B cell (primary cell): ENCODE results near the gene ASB8. TPM values are rescaled to one million over a fixed set of nuclear protein-coding genes. Genes with fewer than 3 reads are reported as not detected.

ENCODE experiments used
- ATAC-seq: fragments of 200-7000 bp; cut with Tn5 transposase; one replicate; pipeline ENCODE4 v1.10.0; 2021; ENCODE audit warnings: low read depth, mild to moderate bottlenecking, moderate number of reproducible peaks, moderate library complexity
- CTCF ChIA-PET: fragments of 350-600 bp; sonication (Branson Sonifier 250); formaldehyde crosslinking; loops from one replicate; lab custom pipeline; 2021; ENCODE audit warnings: antibody characterized with exemption, inconsistent platforms; lab: Charles Lee
- POLR2A ChIA-PET: fragments of 350-600 bp; sonication (Branson Sonifier 250); formaldehyde crosslinking; loops from one replicate; lab custom pipeline; 2021; ENCODE audit warnings: antibody characterized with exemption; lab: Charles Lee
- DNase-seq: peaks from one replicate; pipeline ENCODE4 v3.0.0; 2013
- H2AFZ ChIP-seq: 2 replicates; pipeline ENCODE4 v1.6.1; 2012; ENCODE audit warnings: mild to moderate bottlenecking, low read depth, low read length; ENCODE audit not compliant: insufficient read depth, poor library complexity, severe bottlenecking
- H3K27ac ChIP-seq, 2 donors: 1 replicate in 1 of 2; 2 replicates in 1 of 2; pipeline ENCODE4 v1.5.1; 2012 to 2013; ENCODE audit warnings: low read length in 2 of 2, mild to moderate bottlenecking in 2 of 2, moderate library complexity in 1 of 2
- H3K27me3 ChIP-seq, 4 experiments: fragments of 200-600 bp in 1 of 4; sonication (generic) in 1 of 4; replicated peaks in 1 of 4; 1 replicate in 2 of 4; 2 replicates in 2 of 4; pipeline versions ENCODE4 v1.6.1 to v1.7.0; 2013 to 2016; ENCODE audit warnings: low read length in 3 of 4, mild to moderate bottlenecking in 2 of 4, mixed read lengths in 1 of 4, moderate library complexity in 1 of 4; ENCODE audit not compliant: insufficient read depth in 4 of 4, control insufficient read depth in 3 of 4; ENCODE audit errors: control extremely low read depth in 1 of 4
- H3K36me3 ChIP-seq, 2 experiments: replicated peaks in 1 of 2; 1 replicate in 1 of 2; 2 replicates in 1 of 2; pipeline versions ENCODE4 v1.6.1 to v1.7.1; 2013; ENCODE audit warnings: low read length in 1 of 2; ENCODE audit not compliant: insufficient read depth in 2 of 2, control insufficient read depth in 1 of 2; ENCODE audit errors: control extremely low read depth in 1 of 2, extremely low read depth in 1 of 2
- H3K4me1 ChIP-seq, 2 donors: fragments of 200-600 bp in 1 of 2; sonication (generic) in 1 of 2; 1 replicate in 1 of 2; 2 replicates in 1 of 2; pipeline versions ENCODE4 v1.5.1 to v1.6.1; 2013 to 2017; ENCODE audit warnings: low read length in 2 of 2; ENCODE audit not compliant: control insufficient read depth in 2 of 2, insufficient read depth in 2 of 2
- H3K4me2 ChIP-seq: replicated peaks from 2 replicates; pipeline ENCODE3; 2012; ENCODE audit warnings: mild to moderate bottlenecking, low read depth, low read length; ENCODE audit not compliant: poor library complexity, severe bottlenecking
- H3K4me3 ChIP-seq, 5 experiments: fragments of 200-600 bp in 1 of 5; sonication (generic) in 1 of 5; 1 replicate in 3 of 5; 2 replicates in 2 of 5; pipeline versions ENCODE4 v1.5.1 to v1.7.0; 2011 to 2016; ENCODE audit warnings: low read length in 4 of 5, mild to moderate bottlenecking in 4 of 5, low read depth in 2 of 5, control low read depth in 1 of 5, moderate library complexity in 1 of 5; ENCODE audit not compliant: insufficient read depth in 1 of 5; ENCODE audit errors: control extremely low read depth in 1 of 5, extremely low read depth in 1 of 5
- H3K79me2 ChIP-seq: fragments of 200-600 bp; sonication (generic); one replicate; pipeline ENCODE4 v1.6.0; 2016; ENCODE audit warnings: low read length; ENCODE audit not compliant: control insufficient read depth, insufficient read depth
- H3K9ac ChIP-seq: fragments of 200-600 bp; sonication (generic); 2 replicates; pipeline ENCODE4 v1.6.1; 2017; ENCODE audit warnings: mild to moderate bottlenecking, low read length, moderate library complexity
- H3K9me3 ChIP-seq, 3 donors: one replicate each; pipeline versions ENCODE4 v1.6.1 to v1.7.1; 2013; ENCODE audit warnings: low read length in 2 of 3; ENCODE audit not compliant: control insufficient read depth in 2 of 3, insufficient read depth in 1 of 3; ENCODE audit errors: control extremely low read depth in 1 of 3
- H4K20me1 ChIP-seq: 2 replicates; pipeline ENCODE4 v1.6.0; 2012; ENCODE audit warnings: mild to moderate bottlenecking, low read length; ENCODE audit not compliant: insufficient read depth, control insufficient read depth, poor library complexity, severe bottlenecking
- H3K27ac Mint-ChIP-seq: one replicate; pipeline ENCODE4 v1.8.0; 2021; ENCODE audit warnings: mixed read lengths
- H3K27me3 Mint-ChIP-seq: one replicate; pipeline ENCODE4 v1.8.0; 2021; ENCODE audit warnings: mixed read lengths
- H3K4me1 Mint-ChIP-seq: one replicate; pipeline ENCODE4 v1.8.0; 2021; ENCODE audit warnings: mixed read lengths
- H3K4me3 Mint-ChIP-seq: one replicate; pipeline ENCODE4 v1.8.0; 2021; ENCODE audit warnings: mixed read lengths
- H3K9me3 Mint-ChIP-seq: one replicate; pipeline ENCODE4 v1.8.0; 2022; ENCODE audit warnings: mixed read lengths; ENCODE audit not compliant: insufficient read depth
- CTCF ChIP-seq: fragments of 200-600 bp; IDR thresholded peaks from one replicate; pipeline ENCODE4 v1.8.0; 2022; ENCODE audit warnings: antibody characterized with exemption, mild to moderate bottlenecking
- EZH2 ChIP-seq: IDR thresholded peaks from 2 replicates; pipeline ENCODE4 v1.6.1; 2012; ENCODE audit warnings: borderline replicate concordance, low read depth, mild to moderate bottlenecking, moderate library complexity, low read length; ENCODE audit not compliant: insufficient read depth, poor library complexity, severe bottlenecking
- WGBS: methylation state at CpG from one replicate; pipeline ENCODE4 v1.1.5; 2013; ENCODE audit warnings: missing lambda C conversion rate; ENCODE audit not compliant: insufficient coverage; 5-methylcytosine and 5-hydroxymethylcytosine counted together
- intact Hi-C: fragments of 100-400 bp; cut with micrococcal nuclease; formaldehyde crosslinking; loops from one replicate; pipeline ENCODE4 v1.10.0; 2022
- polyA plus RNA-seq: library from polyadenylated mRNA; depleted of rRNA; stranded (reverse); fragments of >200 nt; gene quantifications from 2 replicates; pipeline ENCODE4 v1.2.3, GENCODE V29; 2012
- total RNA-seq, 2 donors: library from RNA; stranded (reverse); fragments of 120-200 nt in 1 of 2; gene quantifications; 1 replicate in 1 of 2; 2 replicates in 1 of 2; pipeline versions ENCODE4 v1.2.3 to v1.2.4, GENCODE V29; 2013 to 2022

ASB8 gene
- total and polyA plus RNA-seq, 2 donors (not counting 1 experiment from before 2014, with no cell fraction given): 22.7 to 54.8 TPM

- Histone ChIP-seq H3K4me2 (no peak overlapping the region), H3K36me3 (no peaks in the 10 kb centered on the region), H4K20me1 (no peaks in the 10 kb centered on the region), H3K9ac (no peak overlapping the region), H3K27me3 (no peaks in the 10 kb centered on the region), H3K4me1 (peaks cover 10 to 14% of the 10 kb centered on the region in 2 donors), H3K9me3 (peaks cover 0 to 3% (median 0%) of the 10 kb centered on the region in 3 donors), H3K27ac (no peak overlapping the region), H2AFZ (no peak overlapping the region), H3K79me2 (peaks cover 27% of the 10 kb centered on the region), H3K4me3 (no peak overlapping the region)
- DNase-seq: no peak
- H3K4me3 Mint-ChIP-seq: no peak overlapping the region
- H3K27ac Mint-ChIP-seq: no peak overlapping the region
- 100% methylated on average over 1 of the region's 1 CpG for WGBS
- no peaks in the 10 kb centered on the region for H3K9me3 Mint-ChIP-seq
- TF ChIP-seq EZH2 (no peak), CTCF (no peak)
- intact Hi-C loops: no loop called here
- no peaks in the 10 kb centered on the region for H3K27me3 Mint-ChIP-seq
- ChIA-PET CTCF (interaction anchor here (0.6 kb wide), 1 partner anchor 99 kb away, joined by 3 read pairs; no protein-coding TSS in a partner anchor), POLR2A (no interaction called here)
- peaks cover 16% of the 10 kb centered on the region for H3K4me1 Mint-ChIP-seq
- no peak for ATAC-seq
Measured at GRCh38 chr12:48110691-48111311, 46.5 kb downstream of the ASB8 start.

GRCh38 chr12:48109424-48109823 is 47.9 kb downstream of the ASB8 start:
- CTCF ChIA-PET: no interaction called here
- intact Hi-C loops: loop anchor here (5.0 to 10.0 kb wide), 4 partner anchors 147 to 1635 kb away; partner anchors contain the start of genes HDAC7, RPAP3, TMBIM6 and TMEM106C

More at GRCh38 chr12:48109424-48109823, 47.9 kb downstream of the ASB8 start:
- H3K79me2 ChIP-seq: peaks cover 40% of the 10 kb centered on the region
- no peaks in the 10 kb centered on the region for H3K27me3 ChIP-seq
- ATAC-seq (no peak), DNase-seq (no peak)
- H3K36me3 ChIP-seq: no peaks in the 10 kb centered on the region
- H3K4me3 Mint-ChIP-seq: no peak overlapping the region
- peaks cover 24% of the 10 kb centered on the region for H3K4me1 Mint-ChIP-seq
- no peak overlapping the region for H2AFZ ChIP-seq
- POLR2A ChIA-PET: interaction anchor here (0.6 kb wide), 1 partner anchor 10 kb away, joined by 3 read pairs; the partner anchor contains the start of gene PFKM
- H4K20me1 ChIP-seq: no peaks in the 10 kb centered on the region
- no peak overlapping the region for H3K4me2 ChIP-seq
- H3K9me3 Mint-ChIP-seq: no peaks in the 10 kb centered on the region
- H3K4me3 ChIP-seq: no peak overlapping the region
- H3K27ac Mint-ChIP-seq: no peak overlapping the region
- no peaks in the 10 kb centered on the region for H3K27me3 Mint-ChIP-seq
- TF ChIP-seq CTCF (no peak), EZH2 (no peak)
- H3K9me3 ChIP-seq: peaks cover 0 to 2% (median 0%) of the 10 kb centered on the region in 3 donors
- no peak overlapping the region for H3K9ac ChIP-seq
- no peak overlapping the region for H3K27ac ChIP-seq
- H3K4me1 ChIP-seq: peaks cover 18% of the 10 kb centered on the region in 2 donors
